ENCODE measurements around the gene MYO5A. TPM values are rescaled to one million over a fixed set of nuclear protein-coding genes. Genes with fewer than 3 reads are reported as not detected.

MYO5A gene
- total RNA-seq, 2 experiments from 2014 or later: 31.8 to 42.0 TPM

DNA sequence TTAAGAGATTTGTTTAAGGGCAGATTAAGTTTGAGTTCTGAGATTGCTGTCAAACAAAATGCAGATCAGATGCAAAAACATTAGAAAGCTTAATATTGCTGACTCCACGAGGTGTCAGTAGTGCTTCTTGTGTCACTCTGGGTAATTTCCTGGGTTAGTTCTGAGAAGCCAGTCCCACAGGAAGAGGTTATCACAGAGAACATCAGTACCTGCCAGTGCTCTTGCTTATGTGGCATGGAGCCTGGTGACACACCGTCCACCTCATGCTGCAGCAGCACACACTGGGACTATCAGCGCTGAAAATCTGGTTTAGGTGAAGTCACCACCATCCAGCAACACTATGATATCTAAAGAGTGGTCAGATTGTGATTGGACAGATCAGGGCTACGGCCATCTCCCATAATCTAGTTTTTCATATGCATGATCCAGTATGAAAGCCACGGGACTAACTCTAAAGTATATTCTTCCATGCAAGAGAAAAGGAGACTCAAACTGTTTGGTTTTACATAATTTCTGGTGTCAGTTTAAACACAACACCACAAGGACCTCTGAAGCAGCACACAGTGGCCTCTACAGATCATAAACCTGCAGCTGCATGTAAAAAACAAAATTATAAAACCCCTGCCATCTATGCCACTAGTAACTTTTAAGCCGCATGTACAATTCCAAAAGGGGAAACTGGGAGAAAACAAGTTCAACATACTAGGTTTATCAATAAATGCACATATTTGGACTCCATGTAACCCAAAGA, 197.0 kb downstream of the MYO5A start:
- Histone ChIP-seq H3K9me3 (ENCODE audit: low read length) (no peaks in the 10 kb centered on the region), H3K36me3 (ENCODE audit: insufficient read depth, low read length) (peaks cover 43% of the 10 kb centered on the region), H4K20me1 (ENCODE audit: insufficient read depth, low read length) (no peaks in the 10 kb centered on the region), H3K4me2 (ENCODE audit: low read length) (peak overlapping the region; percentile 64), H3K4me1 (ENCODE audit: insufficient read depth, low read length, poor library complexity, severe bottlenecking) (peaks cover 20% of the 10 kb centered on the region), H3K27ac (ENCODE audit: low read depth, low read length, poor library complexity, severe bottlenecking) (peak overlapping the region; percentile 18), H3K79me2 (ENCODE audit: insufficient read depth, low read depth, low read length) (no peaks in the 10 kb centered on the region), H2AFZ (ENCODE audit: low read length) (peak overlapping the region; percentile 86; the same call in 1 of the 2 replicates), H3K4me3 (ENCODE audit: low read depth, low read length, poor library complexity, severe bottlenecking) (peak overlapping the region; percentile 24), H3K9me2 (ENCODE audit: insufficient read depth, low read length) (no peaks in the 10 kb centered on the region)
- no TSS peak for BruUV-seq (replicated peaks)
- intact Hi-C loops (cut with micrococcal nuclease; ENCODE audit: unreplicated experiment): loop anchor here (1.0 kb wide), 4 partner anchors 132 to 404 kb away; no protein-coding TSS in a partner anchor
- POLR2A ChIA-PET: interaction anchor here (0.8 to 1.1 kb wide), 2 partner anchors 47 to 132 kb away, joined by 3 read pairs; no protein-coding TSS in a partner anchor
- DNase-seq (ENCODE audit: low spot score): peak; percentile 89
- CTCF ChIA-PET (ENCODE audit: unreplicated experiment): no interaction called here
- TF ChIP-seq, protein P1, sequence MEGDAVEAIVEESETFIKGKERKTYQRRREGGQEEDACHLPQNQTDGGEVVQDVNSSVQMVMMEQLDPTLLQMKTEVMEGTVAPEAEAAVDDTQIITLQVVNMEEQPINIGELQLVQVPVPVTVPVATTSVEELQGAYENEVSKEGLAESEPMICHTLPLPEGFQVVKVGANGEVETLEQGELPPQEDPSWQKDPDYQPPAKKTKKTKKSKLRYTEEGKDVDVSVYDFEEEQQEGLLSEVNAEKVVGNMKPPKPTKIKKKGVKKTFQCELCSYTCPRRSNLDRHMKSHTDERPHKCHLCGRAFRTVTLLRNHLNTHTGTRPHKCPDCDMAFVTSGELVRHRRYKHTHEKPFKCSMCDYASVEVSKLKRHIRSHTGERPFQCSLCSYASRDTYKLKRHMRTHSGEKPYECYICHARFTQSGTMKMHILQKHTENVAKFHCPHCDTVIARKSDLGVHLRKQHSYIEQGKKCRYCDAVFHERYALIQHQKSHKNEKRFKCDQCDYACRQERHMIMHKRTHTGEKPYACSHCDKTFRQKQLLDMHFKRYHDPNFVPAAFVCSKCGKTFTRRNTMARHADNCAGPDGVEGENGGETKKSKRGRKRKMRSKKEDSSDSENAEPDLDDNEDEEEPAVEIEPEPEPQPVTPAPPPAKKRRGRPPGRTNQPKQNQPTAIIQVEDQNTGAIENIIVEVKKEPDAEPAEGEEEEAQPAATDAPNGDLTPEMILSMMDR (conservative IDR thresholded peaks at IDR 0.05; ENCODE audit: low read length): peak; percentile 89
- no peak for TF ChIP-seq EZH2phosphoT487 (IDR thresholded peaks at IDR 0.05; ENCODE audit: borderline replicate concordance, low read depth, low read length)

DNA sequence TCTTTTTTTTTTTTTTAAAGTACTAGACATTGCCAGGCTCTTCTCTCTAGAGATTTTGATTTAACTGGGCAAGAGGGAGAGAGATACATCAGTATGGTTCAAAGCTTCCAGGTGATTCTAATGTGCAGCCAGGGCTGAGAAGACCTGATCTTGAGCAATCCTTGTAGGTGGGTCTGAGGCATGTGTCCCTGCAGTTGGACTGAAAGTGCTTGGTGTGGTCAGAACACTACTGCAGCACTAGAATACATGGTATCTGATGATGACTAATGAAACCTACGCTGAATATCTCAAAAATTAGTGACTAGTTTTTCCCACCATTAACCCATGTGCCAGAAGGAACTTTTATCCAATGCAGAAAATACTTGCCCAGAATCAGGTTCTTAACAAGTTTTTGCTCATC, 198.7 kb downstream of the MYO5A start:
- no peak overlapping the region for H3K4me3 ChIP-seq (ENCODE audit: low read depth, low read length, poor library complexity, severe bottlenecking)
- no peaks in the 10 kb centered on the region for H3K9me3 ChIP-seq (ENCODE audit: low read length)
- ChIA-PET POLR2A (interaction anchor here (0.8 kb wide), 1 partner anchor 13 kb away, joined by 3 read pairs; no protein-coding TSS in a partner anchor), CTCF (ENCODE audit: unreplicated experiment) (no interaction called here)
- DNase-seq (ENCODE audit: low spot score): no peak
- no peaks in the 10 kb centered on the region for H4K20me1 ChIP-seq (ENCODE audit: insufficient read depth, low read length)
- no peaks in the 10 kb centered on the region for H3K9me2 ChIP-seq (ENCODE audit: insufficient read depth, low read length)
- H3K4me1 ChIP-seq (ENCODE audit: insufficient read depth, low read length, poor library complexity, severe bottlenecking): peaks cover 18% of the 10 kb centered on the region
- no peaks in the 10 kb centered on the region for H3K79me2 ChIP-seq (ENCODE audit: insufficient read depth, low read depth, low read length)
- H3K4me2 ChIP-seq (ENCODE audit: low read length): no peak overlapping the region
- H2AFZ ChIP-seq (ENCODE audit: low read length): no peak overlapping the region
- H3K36me3 ChIP-seq (ENCODE audit: insufficient read depth, low read length): peaks cover 49% of the 10 kb centered on the region
- H3K27ac ChIP-seq (ENCODE audit: low read depth, low read length, poor library complexity, severe bottlenecking): no peak overlapping the region
- BruUV-seq (replicated peaks): no TSS peak
- intact Hi-C loops (cut with micrococcal nuclease; ENCODE audit: unreplicated experiment): loop anchor here (5.0 kb wide), 1 partner anchor 73 kb away; no protein-coding TSS in a partner anchor
- TF ChIP-seq, protein P1 (conservative IDR thresholded peaks at IDR 0.05; ENCODE audit: low read length): no peak
- TF ChIP-seq EZH2phosphoT487 (IDR thresholded peaks at IDR 0.05; ENCODE audit: borderline replicate concordance, low read depth, low read length): no peak

DNA sequence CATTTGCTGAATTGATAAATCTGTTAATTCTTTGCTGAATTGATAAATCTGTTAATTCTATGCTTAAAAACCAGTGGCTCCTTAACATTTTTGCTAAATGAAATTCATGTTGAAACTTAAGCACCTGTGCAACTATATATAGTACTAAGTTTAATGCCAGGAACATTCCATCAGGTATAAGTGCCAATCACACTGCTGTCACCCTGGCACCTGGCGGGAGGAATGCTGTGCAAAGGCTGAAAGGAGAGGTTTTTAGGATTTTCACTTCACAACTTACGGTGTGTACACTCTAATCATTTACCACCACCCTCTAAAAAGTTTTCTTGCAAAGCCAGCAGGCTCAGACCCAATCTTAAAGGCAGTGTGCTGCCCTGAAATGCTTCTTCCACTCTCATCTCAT, 199.5 kb downstream of the MYO5A start:
- Histone ChIP-seq H3K9me3 (ENCODE audit: low read length) (no peaks in the 10 kb centered on the region), H2AFZ (ENCODE audit: low read length) (no peak overlapping the region), H3K36me3 (ENCODE audit: insufficient read depth, low read length) (peaks cover 49% of the 10 kb centered on the region), H3K27ac (ENCODE audit: low read depth, low read length, poor library complexity, severe bottlenecking) (no peak overlapping the region), H3K9me2 (ENCODE audit: insufficient read depth, low read length) (no peaks in the 10 kb centered on the region), H3K4me1 (ENCODE audit: insufficient read depth, low read length, poor library complexity, severe bottlenecking) (peaks cover 18% of the 10 kb centered on the region), H3K4me3 (ENCODE audit: low read depth, low read length, poor library complexity, severe bottlenecking) (no peak overlapping the region), H3K4me2 (ENCODE audit: low read length) (no peak overlapping the region), H3K79me2 (ENCODE audit: insufficient read depth, low read depth, low read length) (no peaks in the 10 kb centered on the region), H4K20me1 (ENCODE audit: insufficient read depth, low read length) (no peaks in the 10 kb centered on the region)
- no peak for TF ChIP-seq EZH2phosphoT487 (IDR thresholded peaks at IDR 0.05; ENCODE audit: borderline replicate concordance, low read depth, low read length)
- TF ChIP-seq, protein P1 (conservative IDR thresholded peaks at IDR 0.05; ENCODE audit: low read length): no peak
- intact Hi-C loops (cut with micrococcal nuclease; ENCODE audit: unreplicated experiment): loop anchor here (5.0 kb wide), 1 partner anchor 72 kb away; no protein-coding TSS in a partner anchor
- POLR2A ChIA-PET: interaction anchor here (0.8 to 1.3 kb wide), 2 partner anchors 13 to 235 kb away, joined by 3 to 4 read pairs; no protein-coding TSS in a partner anchor
- CTCF ChIA-PET (ENCODE audit: unreplicated experiment): no interaction called here
- DNase-seq (ENCODE audit: low spot score): no peak
- no TSS peak for BruUV-seq (replicated peaks)
